Endothelial cell of umbilical vein (primary cell): ENCODE data around the gene TSPEAR. TPM values are rescaled to one million over a fixed set of nuclear protein-coding genes. Genes with fewer than 3 reads are reported as not detected.
"Not testable (repeated sequence)": the region's sequence is repeated elsewhere in the genome, so short reads cannot be mapped to it uniquely, and the experiment has no call there.

Experiments
- BruUV-seq: library from RNA; stranded (reverse); fragments of 400-500 nt; replicated peaks from 2 replicates; lab custom pipeline; 2021; lab: Mats Ljungman, UMichigan
- CTCF ChIA-PET: fragments of 300-600, 350-600 bp; sonication (Branson Sonifier 250); formaldehyde crosslinking; loops from one replicate; lab custom pipeline; 2021; ENCODE audit warnings: antibody characterized with exemption, inconsistent platforms; lab: Charles Lee
- POLR2A ChIA-PET: fragments of 300-600, 350-600 bp; sonication (Branson Sonifier 250); formaldehyde crosslinking; loops from one replicate; lab custom pipeline; 2021; ENCODE audit warnings: antibody characterized with exemption, inconsistent platforms; lab: Charles Lee
- DNase-seq: peaks from one replicate; pipeline ENCODE4 v3.0.0-alpha.2; 2011; ENCODE audit warnings: low read depth, low spot score
- FAIRE-seq: peaks from 2 replicates; lab custom pipeline; 2011; peaks lifted over from hg19 to GRCh38; lab: Jason Lieb, UNC
- H2AFZ ChIP-seq: 2 replicates; pipeline ENCODE4 v1.6.0; 2012; ENCODE audit warnings: low read depth, low read length, control low read depth, inconsistent platforms
- H3K27ac ChIP-seq: 2 replicates; pipeline ENCODE4 v1.5.1; 2011; ENCODE audit warnings: low read depth, mild to moderate bottlenecking, control low read depth, low read length, moderate library complexity; ENCODE audit not compliant: insufficient read depth
- H3K27me3 ChIP-seq, 2 experiments: 2 replicates each; pipeline versions ENCODE4 v1.6.0 to v1.6.1; 2011; ENCODE audit warnings: low read length in 2 of 2, mixed read lengths in 1 of 2; ENCODE audit not compliant: control insufficient read depth in 2 of 2, insufficient read depth in 2 of 2
- H3K36me3 ChIP-seq, 2 experiments: 2 replicates in 1 of 2; 3 replicates in 1 of 2; pipeline ENCODE4 v1.5.1; 2011; ENCODE audit warnings: low read length in 2 of 2, mild to moderate bottlenecking in 1 of 2, moderate library complexity in 1 of 2; ENCODE audit not compliant: control insufficient read depth in 2 of 2, insufficient read depth in 2 of 2; ENCODE audit errors: extremely low read depth in 1 of 2
- H3K4me1 ChIP-seq: 3 replicates; pipeline ENCODE4 v1.5.1; 2011; ENCODE audit warnings: mild to moderate bottlenecking, low read length; ENCODE audit not compliant: control insufficient read depth, insufficient read depth; ENCODE audit errors: extremely low read depth
- H3K4me2 ChIP-seq: 2 replicates; pipeline ENCODE4 v1.6.1; 2011; ENCODE audit warnings: low read length, control low read depth, mixed read lengths; ENCODE audit not compliant: insufficient read depth
- H3K4me3 ChIP-seq, 3 experiments: fragments of 200-600 bp in 1 of 3; sonication (generic), shearing (Covaris generic) in 1 of 3; replicated peaks in 1 of 3; 2 replicates each; pipeline ENCODE4 v1.5.1; 2011 to 2016; ENCODE audit warnings: control low read depth in 3 of 3, low read length in 3 of 3, mild to moderate bottlenecking in 2 of 3, inconsistent platforms in 1 of 3, low read depth in 1 of 3, moderate library complexity in 1 of 3; ENCODE audit not compliant: insufficient read depth in 1 of 3
- H3K79me2 ChIP-seq: 2 replicates; pipeline ENCODE4 v1.6.0; 2012; ENCODE audit warnings: low read length, inconsistent platforms; ENCODE audit not compliant: control insufficient read depth, insufficient read depth
- H3K9ac ChIP-seq: replicated peaks from 2 replicates; pipeline ENCODE3; 2011; ENCODE audit warnings: low read length, control low read depth; ENCODE audit not compliant: insufficient read depth; ENCODE audit errors: extremely low read depth
- H3K9me1 ChIP-seq: replicated peaks from 3 replicates; pipeline ENCODE4 v1.6.0; 2011; ENCODE audit warnings: mild to moderate bottlenecking, low read length; ENCODE audit not compliant: control insufficient read depth, insufficient read depth; ENCODE audit errors: extremely low read depth
- H3K9me3 ChIP-seq: replicated peaks from 2 replicates; pipeline ENCODE4 v1.5.1; 2012; ENCODE audit warnings: low read length, inconsistent platforms; ENCODE audit not compliant: control insufficient read depth, insufficient read depth
- H4K20me1 ChIP-seq: replicated peaks from 2 replicates; pipeline ENCODE3; 2011; ENCODE audit warnings: mild to moderate bottlenecking, low read length; ENCODE audit not compliant: control insufficient read depth, insufficient read depth; ENCODE audit errors: extremely low read depth
- EZH2 ChIP-seq: IDR thresholded peaks from 2 replicates; pipeline ENCODE4 v1.6.1; 2012; ENCODE audit warnings: borderline replicate concordance, low read depth, mild to moderate bottlenecking, moderate library complexity, low read length, inconsistent platforms; ENCODE audit not compliant: severe bottlenecking
- FOS ChIP-seq: IDR thresholded peaks from 2 replicates; pipeline ENCODE4 v1.6.1; 2011; ENCODE audit warnings: mild to moderate bottlenecking, low read length, moderate library complexity, borderline replicate concordance; ENCODE audit not compliant: insufficient read depth
- GATA2 ChIP-seq: IDR thresholded peaks from 2 replicates; pipeline ENCODE4 v1.7.0; 2011; ENCODE audit warnings: low read depth, mild to moderate bottlenecking, moderate library complexity, mixed read lengths, low read length; ENCODE audit not compliant: insufficient read length, insufficient read depth
- JUN ChIP-seq: IDR thresholded peaks from 2 replicates; pipeline ENCODE4 v1.6.1; 2011; ENCODE audit warnings: borderline replicate concordance, low read depth; ENCODE audit not compliant: insufficient read length, insufficient read depth
- MYC ChIP-seq: IDR thresholded peaks from one replicate; pipeline ENCODE4 v1.6.1; 2011; ENCODE audit warnings: mild to moderate bottlenecking, low read depth, low read length
- POLR2A ChIP-seq: IDR thresholded peaks from 2 replicates; pipeline ENCODE4 v1.6.1; 2012; ENCODE audit warnings: low read depth, mild to moderate bottlenecking, control low read depth, low read length
- POLR2AphosphoS5 ChIP-seq: IDR thresholded peaks from 2 replicates; pipeline ENCODE4 v1.6.1; 2012; ENCODE audit warnings: low read depth, mild to moderate bottlenecking, control low read depth, low read length, moderate library complexity; ENCODE audit not compliant: insufficient read depth
- dilution Hi-C: fragments of 300-500 bp; cut with MboI; formaldehyde crosslinking; loops from one replicate; pipeline ENCODE4 v1.15.0; 2019; ENCODE audit warnings: low sequenced_read_pairs; ENCODE audit not compliant: extremely low pct_ligation_motif_present
- intact Hi-C: fragments of 100-400 bp; cut with micrococcal nuclease; formaldehyde crosslinking; loops from one replicate; pipeline ENCODE4 v1.10.0; 2022
- polyA plus RNA-seq, 4 experiments: library from polyadenylated mRNA; depleted of rRNA in 3 of 4; stranded (reverse) in 3 of 4; unstranded in 1 of 4; fragments of >200 nt; gene quantifications; 2 replicates each; pipeline versions ENCODE4 v1.2.1 to v1.2.3, GENCODE V29; 2011 to 2012; ENCODE audit warnings: missing spikeins in 1 of 4
- total RNA-seq: library from RNA; stranded (reverse); gene quantifications from 2 replicates; pipeline ENCODE4 v1.2.3, GENCODE V29; 2021
- TF ChIP-seq, protein P1 (sequence below), 2 donors: IDR thresholded peaks; 1 replicate in 1 of 2; 2 replicates in 1 of 2; pipeline ENCODE4 v1.5.1; 2011; ENCODE audit warnings: low read length in 2 of 2, mild to moderate bottlenecking in 2 of 2, moderate library complexity in 2 of 2, control low read depth in 1 of 2, inconsistent platforms in 1 of 2, low read depth in 1 of 2; ENCODE audit not compliant: insufficient read depth in 1 of 2; ENCODE audit errors: extremely low read depth in 1 of 2
- TF ChIP-seq, protein P2 (sequence below): IDR thresholded peaks from 2 replicates; pipeline ENCODE4 v1.6.1; 2011; ENCODE audit not compliant: insufficient read depth, insufficient read length

The TSPEAR gene
- total and polyA plus RNA-seq, 2 donors (not counting 3 experiments of a cell fraction or from before 2014, with no cell fraction given): 0.01 TPM; not detected in 1

DNA sequence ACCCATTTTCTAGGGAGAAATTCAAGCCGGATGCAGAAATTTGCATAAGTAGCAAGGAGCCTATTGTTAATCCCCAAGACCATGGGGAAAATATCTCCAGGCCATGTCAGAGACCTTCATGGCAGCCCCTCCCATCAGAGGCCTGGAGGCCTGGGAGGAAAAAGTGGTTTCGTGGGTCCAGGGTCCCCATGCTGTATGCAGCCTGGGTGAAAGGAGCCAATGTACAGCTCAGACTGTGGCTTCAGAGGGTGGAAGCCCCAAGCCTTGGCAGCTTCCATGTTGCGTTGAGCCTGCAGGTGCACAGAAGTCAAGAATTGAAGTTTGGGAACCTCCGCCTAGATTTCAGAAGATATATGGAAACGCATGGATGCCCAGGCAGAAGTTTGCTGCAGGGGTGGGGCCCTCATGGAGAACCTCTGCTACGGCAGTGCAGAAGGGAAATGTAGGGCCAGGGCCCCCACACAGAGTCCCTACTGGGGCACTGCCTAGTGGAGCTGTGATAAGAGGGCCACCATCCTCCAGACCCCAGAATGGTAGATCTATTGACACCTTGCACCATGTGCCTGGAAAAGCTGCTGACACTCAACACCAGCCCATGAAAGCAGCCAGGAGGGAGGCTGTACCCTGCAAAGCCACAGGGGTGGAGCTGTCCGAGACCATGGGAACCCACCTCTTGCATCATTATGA lies 101.1 kb downstream of the TSPEAR start:
- H3K4me3 ChIP-seq, H2AFZ ChIP-seq, POLR2A ChIA-PET, dilution Hi-C loops, H3K79me2 ChIP-seq, H4K20me1 ChIP-seq, CTCF ChIA-PET, H3K27ac ChIP-seq, FAIRE-seq, H3K9ac ChIP-seq, intact Hi-C loops, H3K36me3 ChIP-seq, DNase-seq, H3K4me1 ChIP-seq, H3K9me3 ChIP-seq, H3K27me3 ChIP-seq, BruUV-seq, H3K4me2 ChIP-seq, H3K9me1 ChIP-seq: not testable (repeated sequence)

DNA sequence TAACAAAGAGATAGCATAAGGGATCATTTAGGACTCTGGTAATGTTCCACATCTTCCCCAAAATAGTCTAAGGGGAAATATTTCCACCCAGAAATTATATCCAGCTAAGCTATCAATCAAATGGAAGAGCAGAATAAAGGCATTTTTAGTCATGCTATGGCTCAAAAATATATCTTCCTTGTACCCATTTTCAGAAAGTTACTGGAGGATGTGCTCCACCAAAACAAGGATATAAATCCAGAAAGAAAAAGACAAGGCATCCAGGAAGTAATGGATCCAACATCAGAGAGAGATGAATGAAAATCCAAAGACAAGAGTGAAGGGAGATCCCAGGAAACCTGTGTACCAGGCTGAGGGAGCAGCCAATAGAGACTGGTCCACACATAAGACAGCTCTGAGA lies 102.2 kb downstream of the TSPEAR start:
- dilution Hi-C loops (no loop called here), intact Hi-C loops (loop anchor here (5.0 kb wide), 1 partner anchor 47 kb away; no protein-coding TSS in a partner anchor)
- H3K79me2 ChIP-seq: no peaks in the 10 kb centered on the region
- FAIRE-seq (no peak), DNase-seq (no peak)
- ChIA-PET CTCF (interaction anchor here (1.4 kb wide), 1 partner anchor 10 kb away, joined by 5 read pairs; no protein-coding TSS in a partner anchor), POLR2A (no interaction called here)
- peaks cover 5% of the 10 kb centered on the region for H3K9me3 ChIP-seq
- TF ChIP-seq POLR2A (no peak), MYC (no peak), GATA2 (no peak), JUN (no peak), EZH2 (no peak), POLR2AphosphoS5 (no peak), FOS (no peak)
- TF ChIP-seq, protein P1, sequence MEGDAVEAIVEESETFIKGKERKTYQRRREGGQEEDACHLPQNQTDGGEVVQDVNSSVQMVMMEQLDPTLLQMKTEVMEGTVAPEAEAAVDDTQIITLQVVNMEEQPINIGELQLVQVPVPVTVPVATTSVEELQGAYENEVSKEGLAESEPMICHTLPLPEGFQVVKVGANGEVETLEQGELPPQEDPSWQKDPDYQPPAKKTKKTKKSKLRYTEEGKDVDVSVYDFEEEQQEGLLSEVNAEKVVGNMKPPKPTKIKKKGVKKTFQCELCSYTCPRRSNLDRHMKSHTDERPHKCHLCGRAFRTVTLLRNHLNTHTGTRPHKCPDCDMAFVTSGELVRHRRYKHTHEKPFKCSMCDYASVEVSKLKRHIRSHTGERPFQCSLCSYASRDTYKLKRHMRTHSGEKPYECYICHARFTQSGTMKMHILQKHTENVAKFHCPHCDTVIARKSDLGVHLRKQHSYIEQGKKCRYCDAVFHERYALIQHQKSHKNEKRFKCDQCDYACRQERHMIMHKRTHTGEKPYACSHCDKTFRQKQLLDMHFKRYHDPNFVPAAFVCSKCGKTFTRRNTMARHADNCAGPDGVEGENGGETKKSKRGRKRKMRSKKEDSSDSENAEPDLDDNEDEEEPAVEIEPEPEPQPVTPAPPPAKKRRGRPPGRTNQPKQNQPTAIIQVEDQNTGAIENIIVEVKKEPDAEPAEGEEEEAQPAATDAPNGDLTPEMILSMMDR (IDR thresholded peaks at IDR 0.05; ENCODE audit: extremely low read depth in 1 of 2, insufficient read depth in 1 of 2, low read depth in 1 of 2, low read length in 2 of 2): no peak
- TF ChIP-seq, protein P2, sequence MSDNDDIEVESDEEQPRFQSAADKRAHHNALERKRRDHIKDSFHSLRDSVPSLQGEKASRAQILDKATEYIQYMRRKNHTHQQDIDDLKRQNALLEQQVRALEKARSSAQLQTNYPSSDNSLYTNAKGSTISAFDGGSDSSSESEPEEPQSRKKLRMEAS: no peak
- H3K4me1 ChIP-seq: no peaks in the 10 kb centered on the region
- no TSS peak for BruUV-seq
- H3K9me1 ChIP-seq: no peaks in the 10 kb centered on the region
- peaks cover 1 to 3% of the 10 kb centered on the region in 2 experiments for H3K27me3 ChIP-seq
- no peak overlapping the region for H3K27ac ChIP-seq
- H3K36me3 ChIP-seq: no peaks in the 10 kb centered on the region
- no peak overlapping the region for H3K4me2 ChIP-seq
- no peak overlapping the region for H2AFZ ChIP-seq
- no peak overlapping the region for H3K9ac ChIP-seq
- H4K20me1 ChIP-seq: no peaks in the 10 kb centered on the region
- no peak overlapping the region for H3K4me3 ChIP-seq
